Neural cell (in vitro differentiated cells): ENCODE results near the gene JMJD4. TPM values are rescaled to one million over a fixed set of nuclear protein-coding genes. Genes with fewer than 3 reads are reported as not detected.

Experiments used
- polyA plus RNA-seq: library from polyadenylated mRNA; depleted of rRNA; stranded (reverse); fragments of >200 nt; gene quantifications from 2 replicates; pipeline ENCODE4 v1.2.3, GENCODE V29; 2014

Gene JMJD4
- polyA plus RNA-seq, 1 donor from 2014 or later: 17.2 TPM

Other genes starting within 250 kb of the JMJD4 start
- 16.7 and 25.9 TPM in 2 replicates for gene ZNF678, start 171.7 kb downstream of the JMJD4 start, polyA plus RNA-seq
- 56.0 and 60.4 TPM in 2 replicates for gene SNAP47, start 133 bp upstream of the JMJD4 start, polyA plus RNA-seq
- not detected in 2 replicates for gene PRSS38, start 80.4 kb upstream of the JMJD4 start, polyA plus RNA-seq
- 0.57 and 1.4 TPM in 2 replicates for gene WNT9A, start 212.6 kb upstream of the JMJD4 start, polyA plus RNA-seq